NB4 (cell line): ENCODE data around the gene LIN7A.

ENCODE experiments used
- DNase-seq: peaks from one replicate; pipeline ENCODE4 v3.0.0; 2010; ENCODE audit warnings: low read depth
- H3K4me3 ChIP-seq: one replicate; pipeline ENCODE4 v1.5.1; 2011; ENCODE audit warnings: mild to moderate bottlenecking, low read depth, low read length, moderate library complexity
- CTCF ChIP-seq: IDR thresholded peaks from one replicate; pipeline ENCODE4 v1.5.1; 2012; ENCODE audit warnings: low read depth, low read length
- MAX ChIP-seq: IDR thresholded peaks from 2 replicates; pipeline ENCODE4 v1.6.1; 2011; ENCODE audit warnings: low read depth, low read length
- MYC ChIP-seq: IDR thresholded peaks from 2 replicates; pipeline ENCODE4 v1.6.1; 2011; ENCODE audit warnings: low read depth, low read length
- POLR2A ChIP-seq: IDR thresholded peaks from 2 replicates; pipeline ENCODE4 v1.6.1; 2011; ENCODE audit warnings: mild to moderate bottlenecking; ENCODE audit not compliant: insufficient read length; ENCODE audit errors: extremely low read depth

Gene LIN7A

GRCh38 chr12:80936642-80937390 lies 918 bp downstream of the LIN7A start:
- DNase-seq = peak; percentile 76
- peak overlapping the region; percentile 83 for H3K4me3 ChIP-seq
- TF ChIP-seq POLR2A (peak; percentile 16), CTCF (no peak)

DNA sequence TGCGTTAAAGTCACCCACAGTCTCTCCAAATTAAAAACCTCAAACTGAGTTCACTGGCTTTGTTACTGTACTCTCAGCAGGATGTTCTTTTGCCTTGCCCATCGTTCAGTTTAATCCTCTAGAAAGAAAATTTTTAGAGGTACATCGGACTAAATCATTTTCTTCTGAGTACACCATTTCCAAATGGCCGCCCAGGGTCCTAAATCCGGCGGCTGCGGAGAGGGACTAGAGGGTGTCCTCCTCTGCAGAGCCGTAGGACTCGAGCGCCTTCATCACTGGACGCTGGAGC lies 1.4 kb downstream of the LIN7A start:
- TF ChIP-seq MAX (no peak), POLR2A (no peak), CTCF (no peak), MYC (no peak)
- H3K4me3 ChIP-seq = peak overlapping the region; percentile 83
- DNase-seq = no peak

GRCh38 chr12:80935111-80935510 lies 2.6 kb downstream of the LIN7A start:
- no peak for DNase-seq
- no peak overlapping the region for H3K4me3 ChIP-seq
- TF ChIP-seq POLR2A = no peak
- TF ChIP-seq MAX = no peak
- TF ChIP-seq MYC = no peak
- no peak for TF ChIP-seq CTCF

DNA sequence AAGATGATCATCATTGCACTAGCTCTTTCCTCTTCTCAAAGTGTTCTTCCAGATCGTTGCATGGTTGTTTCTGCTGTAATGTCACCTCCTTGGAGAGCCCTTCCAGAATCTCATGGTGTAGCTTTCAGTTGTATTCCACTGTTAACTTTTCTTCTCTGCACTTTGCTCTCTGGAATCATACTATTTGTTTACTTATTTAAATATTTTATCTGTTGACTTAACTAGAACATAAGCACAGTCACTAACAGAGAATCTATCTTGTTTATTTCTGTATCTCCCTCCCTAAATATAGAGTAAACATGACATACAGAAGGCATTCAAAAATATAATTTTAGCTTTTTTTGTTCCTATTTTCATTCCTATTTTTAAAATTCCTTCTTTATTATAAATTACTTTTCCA lies 11.8 kb downstream of the LIN7A start:
- no peak for DNase-seq
- H3K4me3 ChIP-seq = no peak overlapping the region
- no peak for TF ChIP-seq CTCF
- TF ChIP-seq MYC = no peak
- no peak for TF ChIP-seq MAX
- no peak for TF ChIP-seq POLR2A

DNA sequence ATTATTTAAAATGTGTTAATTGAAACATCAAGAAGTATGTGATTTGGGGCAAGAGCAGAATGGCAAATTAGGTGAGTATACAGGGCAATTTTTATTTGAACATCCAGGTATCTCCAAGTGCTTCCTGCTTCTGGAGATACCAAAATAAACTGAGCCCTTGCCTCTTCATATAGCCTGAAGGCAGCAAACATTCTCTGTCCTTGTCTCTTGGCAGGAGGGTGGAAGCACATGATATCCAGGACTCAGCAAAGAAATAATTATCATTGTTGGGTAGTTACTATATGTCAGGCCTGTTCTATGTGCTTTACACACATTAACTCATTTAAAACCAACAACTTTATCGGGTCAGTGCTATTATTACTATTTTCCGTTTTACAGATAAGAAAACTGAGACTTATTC lies 12.5 kb downstream of the LIN7A start:
- no peak overlapping the region for H3K4me3 ChIP-seq
- TF ChIP-seq CTCF = no peak
- TF ChIP-seq POLR2A = no peak
- no peak for DNase-seq

DNA sequence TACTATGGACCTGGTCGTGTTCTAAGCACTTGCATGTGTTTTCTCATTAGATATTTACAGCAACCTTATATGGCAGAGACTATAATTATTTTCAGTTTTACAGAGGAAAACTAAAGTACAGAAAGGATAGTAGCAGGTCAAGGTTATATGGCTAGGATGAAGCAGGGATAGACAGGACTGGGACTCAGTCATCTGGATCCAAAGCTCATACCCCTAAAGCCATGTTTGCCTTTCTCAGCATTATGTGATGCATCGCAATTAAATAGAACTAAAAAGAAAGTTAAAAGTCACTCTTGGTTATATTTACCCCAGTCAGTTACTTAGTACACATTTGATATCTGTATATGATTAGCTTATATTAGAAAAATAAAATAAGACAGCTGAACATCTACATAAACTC lies 13.3 kb downstream of the LIN7A start:
- DNase-seq = no peak
- no peak overlapping the region for H3K4me3 ChIP-seq
- no peak for TF ChIP-seq MYC
- no peak for TF ChIP-seq CTCF
- no peak for TF ChIP-seq POLR2A
- TF ChIP-seq MAX = no peak
